ENCODE results near the gene ACTL7B. TPM values are rescaled to one million over a fixed set of nuclear protein-coding genes. Genes with fewer than 3 reads are reported as not detected.

The ACTL7B gene
- total RNA-seq, 1 experiment from 2014 or later: not detected

DNA sequence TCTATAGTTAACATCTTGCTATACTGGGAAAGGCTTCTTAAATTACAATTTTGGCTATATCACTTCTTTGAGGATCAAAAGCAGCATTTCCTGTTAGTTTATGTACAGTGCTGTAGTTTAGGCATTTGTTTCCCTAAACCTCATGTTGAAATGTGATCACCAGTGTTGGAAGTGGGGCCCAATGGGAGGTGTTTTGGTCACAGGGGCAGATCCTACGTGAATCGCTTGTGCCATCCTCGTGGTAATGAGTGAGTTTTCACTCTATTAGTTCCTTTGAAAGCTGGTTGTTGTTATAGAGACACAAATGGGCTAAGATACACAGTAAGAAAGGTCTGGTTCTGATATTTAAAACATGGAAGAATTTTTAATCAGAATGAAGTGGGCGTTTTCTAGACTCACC is 12.0 kb upstream of the ACTL7B start:
- no peaks in the 10 kb centered on the region for H3K27me3 Mint-ChIP-seq (ENCODE audit: low read depth)
- no peak overlapping the region; the same call in 1 of the 2 replicates for H3K27ac Mint-ChIP-seq
- H3K36me3 Mint-ChIP-seq: peaks cover 30% of the 10 kb centered on the region
- no peaks in the 10 kb centered on the region for H3K4me1 Mint-ChIP-seq
- CTCF ChIA-PET: no interaction called here
- no peak overlapping the region for H3K4me3 Mint-ChIP-seq
- ATAC-seq: no peak
- no peak for DNase-seq (ENCODE audit: low spot score)
- no peaks in the 10 kb centered on the region for H3K9me3 Mint-ChIP-seq
- POLR2A ChIA-PET: no interaction called here
- TF ChIP-seq, protein P1, sequence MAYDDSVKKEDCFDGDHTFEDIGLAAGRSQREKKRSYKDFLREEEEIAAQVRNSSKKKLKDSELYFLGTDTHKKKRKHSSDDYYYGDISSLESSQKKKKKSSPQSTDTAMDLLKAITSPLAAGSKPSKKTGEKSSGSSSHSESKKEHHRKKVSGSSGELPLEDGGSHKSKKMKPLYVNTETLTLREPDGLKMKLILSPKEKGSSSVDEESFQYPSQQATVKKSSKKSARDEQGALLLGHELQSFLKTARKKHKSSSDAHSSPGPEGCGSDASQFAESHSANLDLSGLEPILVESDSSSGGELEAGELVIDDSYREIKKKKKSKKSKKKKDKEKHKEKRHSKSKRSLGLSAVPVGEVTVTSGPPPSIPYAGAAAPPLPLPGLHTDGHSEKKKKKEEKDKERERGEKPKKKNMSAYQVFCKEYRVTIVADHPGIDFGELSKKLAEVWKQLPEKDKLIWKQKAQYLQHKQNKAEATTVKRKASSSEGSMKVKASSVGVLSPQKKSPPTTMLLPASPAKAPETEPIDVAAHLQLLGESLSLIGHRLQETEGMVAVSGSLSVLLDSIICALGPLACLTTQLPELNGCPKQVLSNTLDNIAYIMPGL (CRISPR knock-in tag; IDR thresholded peaks at IDR 0.05): no peak
- TF ChIP-seq, protein P2, sequence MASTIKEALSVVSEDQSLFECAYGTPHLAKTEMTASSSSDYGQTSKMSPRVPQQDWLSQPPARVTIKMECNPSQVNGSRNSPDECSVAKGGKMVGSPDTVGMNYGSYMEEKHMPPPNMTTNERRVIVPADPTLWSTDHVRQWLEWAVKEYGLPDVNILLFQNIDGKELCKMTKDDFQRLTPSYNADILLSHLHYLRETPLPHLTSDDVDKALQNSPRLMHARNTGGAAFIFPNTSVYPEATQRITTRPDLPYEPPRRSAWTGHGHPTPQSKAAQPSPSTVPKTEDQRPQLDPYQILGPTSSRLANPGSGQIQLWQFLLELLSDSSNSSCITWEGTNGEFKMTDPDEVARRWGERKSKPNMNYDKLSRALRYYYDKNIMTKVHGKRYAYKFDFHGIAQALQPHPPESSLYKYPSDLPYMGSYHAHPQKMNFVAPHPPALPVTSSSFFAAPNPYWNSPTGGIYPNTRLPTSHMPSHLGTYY (CRISPR knock-in tag; IDR thresholded peaks at IDR 0.05): no peak
- TF ChIP-seq IRF2 (CRISPR knock-in tag; IDR thresholded peaks at IDR 0.05; ENCODE audit: borderline replicate concordance, low read depth): no peak
- no peak for TF ChIP-seq NR1H2 (CRISPR knock-in tag; IDR thresholded peaks at IDR 0.05)
- no peak for TF ChIP-seq ZNF138 (CRISPR knock-in tag; conservative IDR thresholded peaks at IDR 0.05)
- TF ChIP-seq, protein P3, sequence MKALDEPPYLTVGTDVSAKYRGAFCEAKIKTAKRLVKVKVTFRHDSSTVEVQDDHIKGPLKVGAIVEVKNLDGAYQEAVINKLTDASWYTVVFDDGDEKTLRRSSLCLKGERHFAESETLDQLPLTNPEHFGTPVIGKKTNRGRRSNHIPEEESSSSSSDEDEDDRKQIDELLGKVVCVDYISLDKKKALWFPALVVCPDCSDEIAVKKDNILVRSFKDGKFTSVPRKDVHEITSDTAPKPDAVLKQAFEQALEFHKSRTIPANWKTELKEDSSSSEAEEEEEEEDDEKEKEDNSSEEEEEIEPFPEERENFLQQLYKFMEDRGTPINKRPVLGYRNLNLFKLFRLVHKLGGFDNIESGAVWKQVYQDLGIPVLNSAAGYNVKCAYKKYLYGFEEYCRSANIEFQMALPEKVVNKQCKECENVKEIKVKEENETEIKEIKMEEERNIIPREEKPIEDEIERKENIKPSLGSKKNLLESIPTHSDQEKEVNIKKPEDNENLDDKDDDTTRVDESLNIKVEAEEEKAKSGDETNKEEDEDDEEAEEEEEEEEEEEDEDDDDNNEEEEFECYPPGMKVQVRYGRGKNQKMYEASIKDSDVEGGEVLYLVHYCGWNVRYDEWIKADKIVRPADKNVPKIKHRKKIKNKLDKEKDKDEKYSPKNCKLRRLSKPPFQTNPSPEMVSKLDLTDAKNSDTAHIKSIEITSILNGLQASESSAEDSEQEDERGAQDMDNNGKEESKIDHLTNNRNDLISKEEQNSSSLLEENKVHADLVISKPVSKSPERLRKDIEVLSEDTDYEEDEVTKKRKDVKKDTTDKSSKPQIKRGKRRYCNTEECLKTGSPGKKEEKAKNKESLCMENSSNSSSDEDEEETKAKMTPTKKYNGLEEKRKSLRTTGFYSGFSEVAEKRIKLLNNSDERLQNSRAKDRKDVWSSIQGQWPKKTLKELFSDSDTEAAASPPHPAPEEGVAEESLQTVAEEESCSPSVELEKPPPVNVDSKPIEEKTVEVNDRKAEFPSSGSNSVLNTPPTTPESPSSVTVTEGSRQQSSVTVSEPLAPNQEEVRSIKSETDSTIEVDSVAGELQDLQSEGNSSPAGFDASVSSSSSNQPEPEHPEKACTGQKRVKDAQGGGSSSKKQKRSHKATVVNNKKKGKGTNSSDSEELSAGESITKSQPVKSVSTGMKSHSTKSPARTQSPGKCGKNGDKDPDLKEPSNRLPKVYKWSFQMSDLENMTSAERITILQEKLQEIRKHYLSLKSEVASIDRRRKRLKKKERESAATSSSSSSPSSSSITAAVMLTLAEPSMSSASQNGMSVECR (CRISPR knock-in tag; IDR thresholded peaks at IDR 0.05; ENCODE audit: borderline replicate concordance): no peak

DNA sequence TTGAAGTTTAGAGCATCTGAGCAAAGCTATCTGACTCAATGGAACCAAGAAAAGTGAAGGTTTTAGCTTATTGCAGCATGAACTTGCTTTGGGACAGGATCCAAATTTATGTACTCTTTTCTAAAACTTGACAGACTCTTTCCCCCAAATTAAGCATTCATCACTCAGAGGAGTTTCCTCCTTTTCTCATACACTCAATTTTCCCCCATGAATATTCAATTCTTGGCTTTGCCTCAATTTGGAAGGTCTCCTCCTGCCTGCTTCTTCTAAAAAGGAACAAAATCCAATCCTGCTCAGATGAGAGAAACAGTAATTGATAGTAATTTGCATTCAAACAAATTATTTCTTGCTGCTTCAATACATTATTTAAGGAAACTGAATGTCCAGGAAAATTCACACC is 11.3 kb upstream of the ACTL7B start:
- CTCF ChIA-PET: no interaction called here
- no peak overlapping the region for H3K27ac Mint-ChIP-seq
- no peaks in the 10 kb centered on the region for H3K4me1 Mint-ChIP-seq
- POLR2A ChIA-PET: no interaction called here
- DNase-seq (ENCODE audit: low spot score) (no peak), ATAC-seq (no peak)
- H3K4me3 Mint-ChIP-seq: no peak overlapping the region
- no peaks in the 10 kb centered on the region for H3K9me3 Mint-ChIP-seq
- peaks cover 30% of the 10 kb centered on the region for H3K36me3 Mint-ChIP-seq
- H3K27me3 Mint-ChIP-seq (ENCODE audit: low read depth): no peaks in the 10 kb centered on the region
- no peak for TF ChIP-seq ZNF317 (CRISPR knock-in tag; IDR thresholded peaks at IDR 0.05; ENCODE audit: borderline replicate concordance, low read depth)
- no peak for TF ChIP-seq JAZF1 (CRISPR knock-in tag; IDR thresholded peaks at IDR 0.05)
- TF ChIP-seq, protein P4, sequence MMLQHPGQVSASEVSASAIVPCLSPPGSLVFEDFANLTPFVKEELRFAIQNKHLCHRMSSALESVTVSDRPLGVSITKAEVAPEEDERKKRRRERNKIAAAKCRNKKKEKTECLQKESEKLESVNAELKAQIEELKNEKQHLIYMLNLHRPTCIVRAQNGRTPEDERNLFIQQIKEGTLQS (CRISPR knock-in tag; conservative IDR thresholded peaks at IDR 0.05): no peak
- TF ChIP-seq, protein P5, sequence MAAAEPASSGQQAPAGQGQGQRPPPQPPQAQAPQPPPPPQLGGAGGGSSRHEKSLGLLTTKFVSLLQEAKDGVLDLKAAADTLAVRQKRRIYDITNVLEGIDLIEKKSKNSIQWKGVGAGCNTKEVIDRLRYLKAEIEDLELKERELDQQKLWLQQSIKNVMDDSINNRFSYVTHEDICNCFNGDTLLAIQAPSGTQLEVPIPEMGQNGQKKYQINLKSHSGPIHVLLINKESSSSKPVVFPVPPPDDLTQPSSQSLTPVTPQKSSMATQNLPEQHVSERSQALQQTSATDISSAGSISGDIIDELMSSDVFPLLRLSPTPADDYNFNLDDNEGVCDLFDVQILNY (CRISPR knock-in tag; IDR thresholded peaks at IDR 0.05): no peak
- TF ChIP-seq NFE2L1 (CRISPR knock-in tag; IDR thresholded peaks at IDR 0.05): no peak
- TF ChIP-seq SMAD4 (CRISPR knock-in tag; IDR thresholded peaks at IDR 0.05): no peak
- TF ChIP-seq TCF7 (CRISPR knock-in tag; IDR thresholded peaks at IDR 0.05; ENCODE audit: low read depth): no peak
- no peak for TF ChIP-seq ZNF396 (CRISPR knock-in tag; IDR thresholded peaks at IDR 0.05; ENCODE audit: borderline replicate concordance)
- TF ChIP-seq, protein P6, sequence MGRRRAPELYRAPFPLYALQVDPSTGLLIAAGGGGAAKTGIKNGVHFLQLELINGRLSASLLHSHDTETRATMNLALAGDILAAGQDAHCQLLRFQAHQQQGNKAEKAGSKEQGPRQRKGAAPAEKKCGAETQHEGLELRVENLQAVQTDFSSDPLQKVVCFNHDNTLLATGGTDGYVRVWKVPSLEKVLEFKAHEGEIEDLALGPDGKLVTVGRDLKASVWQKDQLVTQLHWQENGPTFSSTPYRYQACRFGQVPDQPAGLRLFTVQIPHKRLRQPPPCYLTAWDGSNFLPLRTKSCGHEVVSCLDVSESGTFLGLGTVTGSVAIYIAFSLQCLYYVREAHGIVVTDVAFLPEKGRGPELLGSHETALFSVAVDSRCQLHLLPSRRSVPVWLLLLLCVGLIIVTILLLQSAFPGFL (CRISPR knock-in tag; IDR thresholded peaks at IDR 0.05; ENCODE audit: borderline replicate concordance): no peak
- TF ChIP-seq, protein P7, sequence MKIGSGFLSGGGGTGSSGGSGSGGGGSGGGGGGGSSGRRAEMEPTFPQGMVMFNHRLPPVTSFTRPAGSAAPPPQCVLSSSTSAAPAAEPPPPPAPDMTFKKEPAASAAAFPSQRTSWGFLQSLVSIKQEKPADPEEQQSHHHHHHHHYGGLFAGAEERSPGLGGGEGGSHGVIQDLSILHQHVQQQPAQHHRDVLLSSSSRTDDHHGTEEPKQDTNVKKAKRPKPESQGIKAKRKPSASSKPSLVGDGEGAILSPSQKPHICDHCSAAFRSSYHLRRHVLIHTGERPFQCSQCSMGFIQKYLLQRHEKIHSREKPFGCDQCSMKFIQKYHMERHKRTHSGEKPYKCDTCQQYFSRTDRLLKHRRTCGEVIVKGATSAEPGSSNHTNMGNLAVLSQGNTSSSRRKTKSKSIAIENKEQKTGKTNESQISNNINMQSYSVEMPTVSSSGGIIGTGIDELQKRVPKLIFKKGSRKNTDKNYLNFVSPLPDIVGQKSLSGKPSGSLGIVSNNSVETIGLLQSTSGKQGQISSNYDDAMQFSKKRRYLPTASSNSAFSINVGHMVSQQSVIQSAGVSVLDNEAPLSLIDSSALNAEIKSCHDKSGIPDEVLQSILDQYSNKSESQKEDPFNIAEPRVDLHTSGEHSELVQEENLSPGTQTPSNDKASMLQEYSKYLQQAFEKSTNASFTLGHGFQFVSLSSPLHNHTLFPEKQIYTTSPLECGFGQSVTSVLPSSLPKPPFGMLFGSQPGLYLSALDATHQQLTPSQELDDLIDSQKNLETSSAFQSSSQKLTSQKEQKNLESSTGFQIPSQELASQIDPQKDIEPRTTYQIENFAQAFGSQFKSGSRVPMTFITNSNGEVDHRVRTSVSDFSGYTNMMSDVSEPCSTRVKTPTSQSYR (CRISPR knock-in tag; IDR thresholded peaks at IDR 0.05): no peak
- TF ChIP-seq, protein P8, sequence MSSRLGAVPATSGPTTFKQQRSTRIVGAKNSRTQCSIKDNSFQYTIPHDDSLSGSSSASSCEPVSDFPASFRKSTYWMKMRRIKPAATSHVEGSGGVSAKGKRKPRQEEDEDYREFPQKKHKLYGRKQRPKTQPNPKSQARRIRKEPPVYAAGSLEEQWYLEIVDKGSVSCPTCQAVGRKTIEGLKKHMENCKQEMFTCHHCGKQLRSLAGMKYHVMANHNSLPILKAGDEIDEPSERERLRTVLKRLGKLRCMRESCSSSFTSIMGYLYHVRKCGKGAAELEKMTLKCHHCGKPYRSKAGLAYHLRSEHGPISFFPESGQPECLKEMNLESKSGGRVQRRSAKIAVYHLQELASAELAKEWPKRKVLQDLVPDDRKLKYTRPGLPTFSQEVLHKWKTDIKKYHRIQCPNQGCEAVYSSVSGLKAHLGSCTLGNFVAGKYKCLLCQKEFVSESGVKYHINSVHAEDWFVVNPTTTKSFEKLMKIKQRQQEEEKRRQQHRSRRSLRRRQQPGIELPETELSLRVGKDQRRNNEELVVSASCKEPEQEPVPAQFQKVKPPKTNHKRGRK (CRISPR knock-in tag; IDR thresholded peaks at IDR 0.05; ENCODE audit: borderline replicate concordance): no peak
- no peak for TF ChIP-seq ZNF219 (CRISPR knock-in tag; IDR thresholded peaks at IDR 0.05; ENCODE audit: borderline replicate concordance)
- TF ChIP-seq ZNF121 (CRISPR knock-in tag; IDR thresholded peaks at IDR 0.05): no peak
